ENCODE measurements around the gene ZFHX3.

DNA sequence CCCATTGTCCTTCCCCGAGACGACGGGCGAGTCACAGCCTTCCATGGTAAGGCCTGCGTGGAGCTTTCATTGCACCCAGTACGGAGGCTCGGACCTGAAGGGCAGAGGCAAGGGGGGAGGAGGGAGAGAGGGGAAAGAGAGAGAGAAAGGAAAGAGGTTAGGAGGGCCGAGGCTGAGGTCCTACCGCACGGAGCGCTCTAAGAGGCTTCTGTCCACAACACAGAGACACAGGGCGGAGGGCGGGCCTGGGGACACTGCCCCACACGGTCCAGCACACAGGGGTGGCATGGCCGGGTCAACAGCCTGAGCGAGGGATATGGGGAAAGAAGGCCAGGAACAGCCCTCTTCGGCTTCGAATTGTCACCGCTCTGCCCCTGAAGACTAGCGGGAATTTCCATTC, 87.8 kb downstream of the ZFHX3 start:
- TF ChIP-seq CTCF (conservative IDR thresholded peaks at IDR 0.05) (no peak), ZFX (IDR thresholded peaks at IDR 0.05) (no peak)

All from C4-2B (cell line).